SIG-M5 treated with dmso at 0.1 percent for 504 hours (cell line): Measurements from ENCODE around the gene EPHA3.

Source experiments
- DNase-seq: peaks from one replicate; lab custom pipeline; 2025; ENCODE audit not compliant: unreplicated experiment; lab: John Stamatoyannopoulos, UW

The EPHA3 gene

DNA sequence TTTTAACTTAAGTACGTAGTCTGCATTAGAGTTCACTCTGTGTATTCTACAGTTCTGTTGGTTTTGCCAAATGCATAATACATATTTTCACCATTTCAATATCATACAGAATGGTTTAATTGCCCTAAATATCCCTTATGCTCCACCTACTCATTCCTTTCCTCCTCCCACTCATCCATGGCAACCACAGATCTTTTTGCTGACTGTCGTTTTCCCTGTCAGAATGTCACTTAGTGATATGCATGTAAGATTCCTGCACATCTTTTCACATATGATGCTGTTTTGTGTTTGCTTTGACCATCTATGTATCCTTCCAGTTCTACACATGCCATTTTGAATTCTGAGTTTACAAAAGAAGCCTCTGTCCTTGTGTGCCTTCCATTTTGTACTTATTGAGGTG, 36.7 kb downstream of the EPHA3 start:
- no peak for DNase-seq

DNA sequence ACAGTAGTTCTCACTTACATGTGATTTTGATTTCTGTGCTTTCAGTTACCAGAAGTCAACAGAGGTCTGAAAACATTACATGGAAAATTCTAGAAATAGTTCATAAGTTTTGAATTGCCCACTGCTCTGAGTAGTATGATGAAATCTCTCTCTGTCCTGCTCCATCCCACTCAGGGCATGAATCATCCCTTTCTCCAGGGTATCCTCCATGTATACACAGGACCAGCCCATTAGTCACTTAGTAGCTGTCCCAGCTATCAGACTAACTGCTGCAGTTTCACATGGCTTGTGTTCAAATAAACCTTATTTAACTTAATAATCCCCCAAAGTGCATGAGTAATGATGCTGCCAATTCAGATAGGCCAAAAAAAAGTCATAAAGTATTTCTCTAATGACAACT, 38.6 kb downstream of the EPHA3 start:
- no peak for DNase-seq

- no peak for DNase-seq
These were observed 47.0 kb downstream of the EPHA3 start for GRCh38 chr3:89154416-89154815.

- DNase-seq, result no peak
These were observed 48.4 kb downstream of the EPHA3 start for GRCh38 chr3:89155811-89156210.

GRCh38 chr3:89157575-89157974, 50.2 kb downstream of the EPHA3 start:
- no peak for DNase-seq

DNA sequence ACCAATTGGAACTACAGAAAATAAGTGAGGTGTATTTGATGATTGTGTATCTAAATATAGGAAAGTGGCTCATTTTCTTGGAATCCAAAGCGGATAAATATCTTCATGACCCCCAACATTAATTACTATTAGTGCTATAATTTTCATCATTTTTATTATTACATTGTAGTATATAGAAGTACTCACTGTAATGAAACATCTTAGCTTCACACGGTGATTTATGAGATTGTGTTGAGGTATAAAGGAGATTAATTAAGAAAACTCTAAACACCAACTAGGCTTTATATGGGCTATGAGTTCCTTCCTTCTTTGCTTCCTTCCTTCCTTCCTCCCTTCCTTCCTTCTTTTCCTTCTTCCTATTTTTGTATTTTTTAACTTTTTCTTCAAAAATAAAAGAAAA, 52.2 kb downstream of the EPHA3 start:
- no peak for DNase-seq

- no peak for DNase-seq
These were observed 57.4 kb downstream of the EPHA3 start for GRCh38 chr3:89164774-89165173.

DNA sequence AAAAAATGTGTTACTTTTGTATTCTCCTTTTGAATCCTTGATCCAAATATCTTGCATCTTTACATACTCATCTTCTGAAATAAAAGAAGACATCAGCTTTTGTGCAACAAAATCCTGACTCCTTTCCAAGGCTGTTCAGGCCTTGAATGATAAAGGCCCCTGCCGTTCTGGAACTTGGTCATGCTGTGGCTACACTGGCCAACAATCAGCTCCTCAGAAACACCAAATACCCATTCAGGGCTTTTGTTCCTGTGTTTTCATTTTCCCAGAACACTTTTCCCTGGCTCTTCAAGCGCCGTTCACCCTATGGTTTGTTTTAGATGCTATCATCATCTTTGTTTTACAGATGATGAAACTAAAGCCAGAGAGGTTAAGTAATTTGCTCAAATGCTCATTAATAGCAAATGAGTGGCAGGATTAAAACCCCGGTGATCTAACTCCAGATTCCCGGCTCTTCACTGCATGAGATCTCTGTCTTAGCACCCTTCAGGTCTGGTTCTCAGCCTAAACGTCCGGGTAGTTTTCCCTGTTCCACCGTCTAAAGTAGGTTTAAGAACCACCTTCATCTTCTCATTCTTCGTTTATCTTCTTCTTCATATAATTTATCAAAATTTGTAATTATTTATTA, 58.3 kb downstream of the EPHA3 start:
- DNase-seq, result no peak

DNA sequence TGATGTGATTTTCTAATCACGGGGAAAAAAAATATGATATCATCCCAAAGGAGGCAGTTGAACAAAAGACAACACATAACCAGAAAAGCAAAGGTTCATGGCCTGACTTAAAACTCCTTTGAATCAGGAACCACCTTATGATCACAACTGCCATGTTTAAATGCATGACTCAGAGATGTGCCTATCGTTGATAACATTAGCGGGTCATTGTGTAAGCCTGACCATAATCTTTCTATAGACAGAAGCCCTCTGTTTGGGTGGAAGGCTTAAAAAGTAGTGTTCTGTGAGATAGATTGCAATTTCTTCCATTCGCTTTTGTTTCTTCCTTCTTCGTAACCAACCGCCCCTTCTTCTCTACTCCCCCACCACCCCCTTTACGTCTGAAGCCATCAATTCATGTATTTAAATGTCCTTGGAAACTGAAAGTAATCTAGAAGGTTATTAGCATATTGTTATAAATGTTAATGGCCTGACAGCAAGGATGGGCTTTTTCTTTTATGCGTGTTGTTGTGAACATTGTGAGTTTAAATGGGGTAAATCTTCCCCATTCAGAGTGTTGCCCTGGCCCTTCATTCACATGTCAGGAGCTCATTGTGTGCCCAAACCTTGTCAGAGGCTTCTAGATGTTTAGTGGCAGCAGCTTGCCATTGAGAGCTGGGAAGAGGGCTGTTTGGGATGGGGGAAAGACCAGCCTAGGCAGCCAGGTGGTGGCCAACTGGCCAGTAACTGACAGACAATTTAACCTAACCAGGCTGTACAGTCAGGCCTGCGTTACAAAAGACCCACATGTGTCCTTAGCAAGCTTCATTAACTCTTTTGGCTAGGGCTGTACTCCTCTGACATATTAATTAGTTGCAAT, 64.5 kb downstream of the EPHA3 start:
- no peak for DNase-seq

DNA sequence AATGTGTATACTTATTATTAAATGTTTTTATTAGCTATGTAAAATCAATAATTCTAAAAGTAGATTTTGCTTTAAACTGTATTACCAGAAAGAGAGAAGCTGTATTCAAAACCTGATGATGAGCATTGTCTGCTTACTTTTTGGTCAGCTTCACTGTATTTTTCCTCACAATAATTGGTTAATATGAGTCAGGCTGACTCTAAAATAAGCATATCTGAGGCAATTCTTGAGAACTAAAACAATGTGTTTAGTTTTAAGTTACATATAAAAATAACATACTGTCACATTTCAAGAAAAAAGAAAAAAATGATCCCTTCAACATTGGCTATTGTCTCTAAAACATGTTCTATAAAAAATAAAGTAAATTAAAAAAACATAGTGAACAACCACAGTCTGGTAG, 66.1 kb downstream of the EPHA3 start:
- DNase-seq, result no peak

DNA sequence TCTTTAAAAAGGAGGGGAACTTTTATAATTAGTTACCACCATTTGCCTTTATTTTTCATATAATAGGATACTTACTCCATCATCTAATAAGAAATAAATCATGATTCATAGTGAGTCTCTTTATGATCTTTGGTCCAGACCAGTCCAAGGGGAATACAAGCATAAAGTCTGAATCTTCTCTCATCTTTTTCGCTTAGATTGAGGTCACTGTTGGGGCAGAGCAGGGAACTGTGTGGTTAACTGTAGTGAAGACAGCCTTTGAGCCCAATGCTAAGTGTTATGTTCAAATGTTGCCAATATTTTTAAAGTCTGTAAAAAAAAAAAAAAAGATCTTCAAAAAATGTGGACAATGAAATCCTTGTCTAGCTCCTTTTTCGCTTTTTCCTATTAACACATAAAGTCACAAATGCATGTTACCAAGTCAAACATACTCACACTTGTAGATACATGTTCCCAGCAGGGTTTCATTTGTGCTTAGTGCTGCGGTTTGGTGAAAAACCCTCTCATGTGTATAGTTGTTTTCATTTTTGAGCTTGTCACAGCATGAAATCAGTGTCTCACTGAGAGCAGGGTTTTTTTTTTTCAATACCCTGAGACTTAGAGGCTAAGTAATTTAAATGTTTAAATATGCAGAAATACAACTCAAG, 72.1 kb downstream of the EPHA3 start:
- no peak for DNase-seq

- no peak for DNase-seq
These were observed 72.9 kb downstream of the EPHA3 start for GRCh38 chr3:89180334-89180733.

- DNase-seq, result no peak
These were observed 74.6 kb downstream of the EPHA3 start for GRCh38 chr3:89182056-89182455.

DNA sequence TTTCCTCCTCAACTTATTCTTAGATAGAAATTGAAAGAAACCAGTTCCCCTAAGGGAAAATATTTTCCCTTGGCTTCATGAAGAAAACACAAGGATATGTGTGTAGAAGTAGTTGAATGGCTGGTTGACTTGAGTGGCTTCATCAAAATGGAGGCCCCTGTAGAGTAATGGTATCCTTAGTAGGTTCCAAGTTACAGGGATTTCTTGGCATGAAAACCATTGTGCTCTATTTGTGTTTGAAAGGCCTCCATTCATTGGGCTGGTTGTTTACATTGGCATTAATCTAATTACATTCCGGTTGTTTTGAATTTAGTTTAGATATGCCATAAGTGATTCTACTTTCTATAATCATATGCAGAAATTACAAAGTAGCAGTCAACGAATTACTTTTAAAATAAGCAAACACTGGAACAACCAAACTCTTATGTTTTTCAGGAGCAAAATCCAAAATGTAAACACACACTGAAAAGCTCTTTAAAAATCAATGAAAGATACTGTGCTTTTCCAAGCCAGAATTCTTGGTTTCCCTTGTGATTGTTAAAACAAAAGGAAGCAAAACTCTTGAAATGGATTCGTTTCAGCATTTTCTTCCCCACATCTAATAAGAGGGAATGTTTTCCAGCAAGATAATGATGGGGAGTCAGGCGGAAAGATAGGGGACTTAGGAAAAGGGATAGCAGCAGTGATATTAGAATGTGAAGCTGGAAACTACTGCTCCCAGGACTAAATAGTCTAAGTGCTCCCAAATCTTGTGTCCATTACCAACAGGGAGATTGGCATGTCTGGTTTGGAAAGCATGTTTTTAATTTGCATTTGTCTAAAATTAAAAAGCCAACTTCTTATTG, 77.0 kb downstream of the EPHA3 start:
- DNase-seq, result no peak

- DNase-seq, result no peak
These were observed 79.0 kb downstream of the EPHA3 start for GRCh38 chr3:89186456-89186855.

DNA sequence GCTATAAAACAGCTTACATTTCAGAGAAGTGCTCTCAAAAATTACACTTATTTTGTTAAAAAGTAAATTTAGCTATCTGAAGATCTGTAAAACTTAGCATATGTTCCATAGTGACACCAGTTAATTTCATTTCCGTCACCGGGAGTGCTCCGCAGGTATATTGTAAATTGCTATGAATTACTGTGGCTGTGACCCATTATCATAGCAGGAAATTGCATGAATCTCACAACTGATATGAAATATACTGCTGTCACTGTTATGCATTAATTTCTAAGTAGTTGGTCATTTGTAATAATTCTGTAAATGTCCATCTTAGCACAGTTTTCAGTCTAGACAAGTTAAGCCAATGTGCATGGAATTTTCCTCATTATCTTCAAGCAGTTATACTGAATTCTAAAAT, 91.2 kb downstream of the EPHA3 start:
- DNase-seq, result no peak

DNA sequence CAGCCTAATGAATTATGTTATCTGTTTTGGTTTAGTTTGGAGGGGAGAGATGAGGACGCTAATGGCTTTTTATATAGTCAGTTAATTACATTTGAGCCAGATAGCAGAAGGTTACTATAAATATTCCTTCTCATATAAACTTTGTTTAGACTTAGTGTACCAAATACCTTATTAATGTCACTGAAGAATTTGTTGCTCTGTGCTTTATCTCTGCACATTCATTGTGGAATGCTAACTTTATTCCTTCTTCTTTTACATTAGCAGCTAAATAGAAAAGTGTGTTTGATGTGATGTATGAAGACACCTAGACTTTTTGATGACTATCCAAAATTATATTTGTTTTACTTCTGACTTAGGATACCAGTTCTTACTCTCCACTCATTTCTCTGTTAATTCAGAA, 105.2 kb downstream of the EPHA3 start:
- DNase-seq, result no peak

- no peak for DNase-seq
These were observed 108.8 kb downstream of the EPHA3 start for GRCh38 chr3:89216016-89216739.

GRCh38 chr3:89217148-89217685, 109.8 kb downstream of the EPHA3 start:
- DNase-seq, result no peak

DNA sequence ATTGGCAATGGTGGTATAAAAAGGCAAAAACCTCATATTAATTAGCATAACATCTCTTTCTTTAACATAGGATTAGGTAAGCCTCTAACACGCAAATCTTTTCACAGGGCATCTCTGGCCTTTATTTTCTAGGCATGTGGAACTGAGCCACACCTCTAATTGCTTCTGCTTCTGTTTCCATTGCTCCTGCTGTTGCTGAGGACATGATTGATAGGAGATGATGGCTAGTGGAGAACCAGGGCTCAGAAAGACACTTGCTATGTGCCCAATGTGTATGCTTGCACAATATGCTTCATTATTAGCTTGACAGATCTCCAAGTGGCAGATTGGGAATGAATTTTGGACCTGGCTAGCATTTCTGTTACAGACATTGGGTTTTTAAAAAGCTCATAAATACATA, 114.5 kb downstream of the EPHA3 start:
- no peak for DNase-seq
